Heart right ventricle (tissue), 16 donors: Measurements from ENCODE around the gene CMTM1. TPM values are rescaled to one million over a fixed set of nuclear protein-coding genes. Genes with fewer than 3 reads are reported as not detected.

Source experiments
- ATAC-seq, 8 donors: fragments of 200-7000 bp; cut with Tn5 transposase; one replicate each; pipeline ENCODE4 v1.9.1; 2020; ENCODE audit warnings: mild to moderate bottlenecking in 8 of 8, moderate library complexity in 8 of 8, moderate number of reproducible peaks in 1 of 8
- DNase-seq, 2 donors: peaks; one replicate each; pipeline ENCODE4 v3.0.0-alpha.2; 2020
- H3K27ac ChIP-seq, 10 donors: fragments of 200-600 bp; sonication (generic) in 2 of 10; one replicate each; pipeline versions ENCODE4 v1.5.0 to v1.8.0; 2020 to 2022; ENCODE audit warnings: mild to moderate bottlenecking in 3 of 10
- H3K27me3 ChIP-seq, 7 donors: fragments of 200-600 bp; one replicate each; pipeline ENCODE4 v1.8.0; 2021 to 2022; ENCODE audit warnings: mild to moderate bottlenecking in 2 of 7
- H3K36me3 ChIP-seq, 9 donors: fragments of 200-600 bp; sonication (generic) in 1 of 9; one replicate each; pipeline versions ENCODE4 v1.5.0 to v1.8.0; 2020 to 2022; ENCODE audit warnings: mild to moderate bottlenecking in 2 of 9
- H3K4me1 ChIP-seq, 9 donors: fragments of 200-600 bp; sonication (generic) in 1 of 9; one replicate each; pipeline versions ENCODE4 v1.5.0 to v1.8.0; 2020 to 2022; ENCODE audit warnings: mild to moderate bottlenecking in 4 of 9
- H3K4me3 ChIP-seq, 10 donors: fragments of 200-600 bp; sonication (generic) in 2 of 10; one replicate each; pipeline versions ENCODE4 v1.5.0 to v1.8.0; 2020 to 2022; ENCODE audit warnings: mild to moderate bottlenecking in 7 of 10, moderate library complexity in 2 of 10
- H3K9me3 ChIP-seq, 11 donors: fragments of 200-600 bp in 10 of 11; sonication (generic) in 2 of 11; one replicate each; pipeline versions ENCODE4 v1.5.0 to v1.8.0; 2013 to 2022; ENCODE audit warnings: mild to moderate bottlenecking in 2 of 11, control low read depth in 1 of 11, moderate library complexity in 1 of 11
- CTCF ChIP-seq, 9 donors: fragments of 200-600 bp; sonication (generic) in 2 of 9; IDR thresholded peaks; one replicate each; pipeline versions ENCODE4 v1.5.0 to v1.8.0; 2021 to 2022; ENCODE audit warnings: antibody characterized with exemption in 9 of 9, mild to moderate bottlenecking in 5 of 9, moderate library complexity in 1 of 9
- WGBS, 2 donors: extraction: QIAGEN DNeasy Blood & Tissue Kit; methylation state at CpG; one replicate each; pipeline ENCODE4 v1.1.7; 2013; ENCODE audit warnings: inconsistent platforms in 1 of 2; 5-methylcytosine and 5-hydroxymethylcytosine counted together
- intact Hi-C, 10 donors: fragments of 100-400 bp; cut with DNase I; formaldehyde crosslinking; loops; one replicate each; pipeline versions ENCODE4 v1.11.1 to v1.14.2; 2022
- polyA plus RNA-seq, 2 donors: library from polyadenylated mRNA; stranded (reverse); fragments of 200-250 nt; gene quantifications; one replicate each; pipeline ENCODE4 v1.2.3, GENCODE V29; 2013
- total RNA-seq, 10 donors: library from RNA; stranded (reverse); fragmentation: NEBNext Ultra II Directional in 3 of 10; extraction: Animal tissue kit (Norgen Biotek cat#: 25700) in 3 of 10; gene quantifications; one replicate each; pipeline versions ENCODE4 v1.2.1 to v1.2.4, GENCODE V29; 2021 to 2023
- donor health status: Arrhythmogenic right ventricular cardiomyopathy.
- donor health status: ischemic (EF 13 %, LVEDD 7.1; RV severe dilation, severe dysfunction).
- donor health status: healthy with polysubstance abuse.
- donor health status: DM: no; HTN: yes; CAD: no.
- donor health status: DM: no; HTN: no; CAD: no.
- donor health status: ischemic (EF 25% LVEDD 6.9; RV normal size, moderate dysfunction).
- donor health status: ischemic (EF 25% LVEDD 5.7; RV mildly dilated, moderate dysfunction).
- donor health status: healthy.
- donor health status: DM: yes; HTN: yes; CAD: no.
- donor health status: Ischemic cardiomyopathy.
- donor health status: ischemic (EF 35%, LVEDD 5.7; RV mildly dilated, moderate dysfunction).
- donor health status: nonischemic (EF 11% LVEDD 7.7; RV severe dilation, severe dysfunction).
- donor health status: DM: yes; HTN: yes; CAD: no.
- donor health status: PGD.
- donor health status: ischemic (EF 29% LVEDD 5.4; RV normal size, mild dysfunction).
- donor health status: nonischemic (EF 23%, LVEDD 6.1; RV moderate dilation, normal function).

Gene CMTM1
- total and polyA plus RNA-seq, 12 donors, result 0.19 to 2.1 (median 0.95) TPM; not detected in 1

DNA sequence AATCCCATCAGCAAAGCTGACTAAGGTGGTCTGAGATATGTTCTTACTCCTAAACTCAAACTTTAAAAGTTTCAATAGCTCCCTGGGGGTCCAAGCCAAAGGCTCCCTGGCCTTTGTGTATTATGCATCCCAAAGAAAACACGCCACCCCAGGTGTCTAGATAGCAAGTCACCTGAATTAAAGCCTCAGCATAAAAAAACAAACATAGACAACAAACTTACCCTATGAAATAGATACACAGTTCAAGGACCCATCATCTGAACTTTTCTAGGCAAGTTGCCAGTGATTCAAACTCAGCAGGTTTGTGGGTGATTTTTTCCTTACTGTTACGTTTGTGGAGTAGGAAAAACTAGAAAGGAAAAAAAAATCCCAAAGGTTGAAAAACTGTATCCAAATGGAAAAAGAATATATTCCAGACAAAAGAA, 50.8 kb downstream of the CMTM1 start:
- H3K4me1 ChIP-seq, result peaks cover 0 to 27% (median 18%) of the 10 kb centered on the region in 9 donors
- DNase-seq (no peak), ATAC-seq (no peak)
- H3K9me3 ChIP-seq, result no peaks in the 10 kb centered on the region
- 91 to 94% methylated on average over 2 of the region's 2 CpGs for WGBS, 2 donors
- intact Hi-C loops, result loop anchor here in 1 of 10 donors (10.0 kb wide), 1 partner anchor 248 kb away; no protein-coding TSS in a partner anchor
- no peak for TF ChIP-seq CTCF (IDR thresholded peaks at IDR 0.05)
- H3K27me3 ChIP-seq, result no peaks in the 10 kb centered on the region
- peaks cover 0 to 48% (median 5%) of the 10 kb centered on the region in 9 donors for H3K36me3 ChIP-seq
- H3K4me3 ChIP-seq, result no peak overlapping the region
- no peak overlapping the region for H3K27ac ChIP-seq

GRCh38 chr16:66617728-66618127, 51.5 kb downstream of the CMTM1 start:
- Histone ChIP-seq H3K4me3 (no peak overlapping the region), H3K27me3 (no peaks in the 10 kb centered on the region), H3K4me1 (peaks cover 0 to 27% (median 18%) of the 10 kb centered on the region in 9 donors), H3K27ac (no peak overlapping the region), H3K9me3 (no peaks in the 10 kb centered on the region), H3K36me3 (peaks cover 0 to 45% (median 0%) of the 10 kb centered on the region in 9 donors)
- intact Hi-C loops, result loop anchor here in 1 of 10 donors (10.0 kb wide), 1 partner anchor 247 kb away; no protein-coding TSS in a partner anchor
- TF ChIP-seq CTCF (IDR thresholded peaks at IDR 0.05), result no peak
- DNase-seq, result no peak
- peak in 1 of 8 donors; percentile 14 for ATAC-seq
- WGBS, 2 donors, result 68 to 70% methylated on average over 7 of the region's 7 CpGs

GRCh38 chr16:66618588-66619375, 52.5 kb downstream of the CMTM1 start:
- H3K27ac ChIP-seq, result peak overlapping the region in 1 of 10 donors; percentile 26
- H3K36me3 ChIP-seq, result peaks cover 0 to 34% (median 0%) of the 10 kb centered on the region in 9 donors
- no peak for TF ChIP-seq CTCF (IDR thresholded peaks at IDR 0.05)
- DNase-seq, result no peak
- intact Hi-C loops, result loop anchor here in 1 of 10 donors (10.0 kb wide), 1 partner anchor 246 kb away; no protein-coding TSS in a partner anchor
- WGBS, 2 donors, result 76 to 83% methylated on average over 10 of the region's 10 CpGs
- no peaks in the 10 kb centered on the region for H3K9me3 ChIP-seq
- no peak overlapping the region for H3K4me3 ChIP-seq
- peaks cover 0 to 27% (median 18%) of the 10 kb centered on the region in 9 donors for H3K4me1 ChIP-seq
- peak in 6 of 8 donors; percentile 22 to 71 (median 43) for ATAC-seq
- no peaks in the 10 kb centered on the region for H3K27me3 ChIP-seq

GRCh38 chr16:66619534-66620428, 53.5 kb downstream of the CMTM1 start:
- WGBS, 2 donors, result 65 to 70% methylated on average over 12 of the region's 12 CpGs
- Histone ChIP-seq H3K4me3 (no peak overlapping the region), H3K36me3 (peaks cover 0 to 25% (median 0%) of the 10 kb centered on the region in 9 donors), H3K27ac (peak overlapping the region in 2 of 10 donors; percentile 8 to 13), H3K9me3 (no peaks in the 10 kb centered on the region), H3K4me1 (peaks cover 0 to 27% (median 18%) of the 10 kb centered on the region in 9 donors), H3K27me3 (no peaks in the 10 kb centered on the region)
- peak in 5 of 8 donors; percentile 12 to 48 (median 37) for ATAC-seq
- intact Hi-C loops, result loop anchor here in 1 of 10 donors (10.0 kb wide), 1 partner anchor 245 kb away; no protein-coding TSS in a partner anchor
- no peak for DNase-seq
- TF ChIP-seq CTCF (IDR thresholded peaks at IDR 0.05), result no peak
